ENCODE results near the gene PCED1A.

- no peak for TF ChIP-seq CTCF (IDR thresholded peaks at IDR 0.05; ENCODE audit: extremely low read depth in 1 of 2, insufficient read depth in 1 of 2, low read depth in 1 of 2, low read length in 2 of 2)
- no peak for TF ChIP-seq POLR2A (IDR thresholded peaks at IDR 0.05; ENCODE audit: low read depth, low read length)
- TF ChIP-seq EZH2 (IDR thresholded peaks at IDR 0.05; ENCODE audit: borderline replicate concordance, low read depth, low read length, severe bottlenecking): no peak
- TF ChIP-seq MAX (IDR thresholded peaks at IDR 0.05; ENCODE audit: insufficient read depth, insufficient read length): no peak
Measured at GRCh38 chr20:2889209-2889608, 48.8 kb upstream of the PCED1A start.

All from endothelial cell of umbilical vein (primary cell).